ENCODE results near the gene GPR146. TPM values are rescaled to one million over a fixed set of nuclear protein-coding genes. Genes with fewer than 3 reads are reported as not detected.
"Not testable (repeated sequence)": the region's sequence is repeated elsewhere in the genome, so short reads cannot be mapped to it uniquely, and the experiment has no call there.

Gene GPR146
- polyA plus RNA-seq, 1 donor, result 4.0 TPM

GRCh38 chr7:1001069-1001770 lies 43.1 kb upstream of the GPR146 start:
- H3K36me3 ChIP-seq (ENCODE audit: control insufficient read depth, insufficient read depth, low read length); H3K9me3 ChIP-seq (ENCODE audit: control insufficient read depth, low read depth, low read length); H3K4me3 ChIP-seq (ENCODE audit: low read length); H3K4me1 ChIP-seq (ENCODE audit: control insufficient read depth, insufficient read depth, low read length); DNase-seq; H3K27ac ChIP-seq (ENCODE audit: low read length); H3K27me3 ChIP-seq (ENCODE audit: control insufficient read depth, insufficient read depth, low read length): not testable (repeated sequence)
- no CpG with 5 or more reads among the region's 14 CpGs for WGBS (ENCODE audit: insufficient coverage, low lambda C conversion rate)

DNA sequence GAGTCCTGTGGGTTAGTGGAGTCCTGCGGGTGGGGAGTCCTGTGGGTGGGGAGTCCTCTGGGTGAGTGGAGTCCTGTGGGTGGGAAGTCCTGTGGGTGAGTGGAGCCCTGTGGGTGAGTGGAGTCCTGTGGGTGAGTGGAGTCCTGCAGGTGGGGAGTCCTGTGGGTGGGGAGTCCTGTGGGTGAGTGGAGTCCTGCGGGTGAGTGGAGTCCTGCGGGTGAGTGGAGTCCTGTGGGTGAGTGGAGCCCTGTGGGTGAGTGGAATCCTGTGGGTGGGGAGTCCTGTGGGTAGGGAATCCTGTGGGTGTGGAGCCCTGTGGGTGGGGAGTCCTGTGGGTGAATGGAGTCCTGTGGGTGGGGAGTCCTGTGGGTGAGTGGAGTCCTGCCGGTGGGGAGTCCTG lies 42.3 kb upstream of the GPR146 start:
- H3K9me3 ChIP-seq (ENCODE audit: control insufficient read depth, low read depth, low read length); H3K4me1 ChIP-seq (ENCODE audit: control insufficient read depth, insufficient read depth, low read length); H3K27me3 ChIP-seq (ENCODE audit: control insufficient read depth, insufficient read depth, low read length); DNase-seq; H3K4me3 ChIP-seq (ENCODE audit: low read length); H3K27ac ChIP-seq (ENCODE audit: low read length); H3K36me3 ChIP-seq (ENCODE audit: control insufficient read depth, insufficient read depth, low read length): not testable (repeated sequence)
- WGBS (ENCODE audit: insufficient coverage, low lambda C conversion rate), result no CpG with 5 or more reads among the region's 4 CpGs

DNA sequence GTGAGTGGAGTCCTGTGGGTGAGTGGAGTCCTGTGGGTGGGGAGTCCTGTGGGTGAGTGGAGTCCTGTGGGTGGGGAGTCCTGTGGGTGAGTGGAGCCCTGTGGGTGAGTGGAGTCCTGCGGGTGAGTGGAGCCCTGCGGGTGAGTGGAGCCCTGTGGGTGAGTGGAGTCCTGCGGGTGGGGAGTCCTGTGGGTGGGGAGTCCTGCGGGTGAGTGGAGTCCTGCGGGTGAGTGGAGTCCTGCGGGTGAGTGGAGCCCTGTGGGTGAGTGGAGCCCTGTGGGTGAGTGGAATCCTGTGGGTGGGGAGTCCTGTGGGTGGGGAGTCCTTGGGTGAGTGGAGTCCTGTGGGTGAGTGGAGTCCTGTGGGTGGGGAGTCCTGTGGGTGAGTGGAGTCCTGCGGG lies 41.9 kb upstream of the GPR146 start:
- not testable (repeated sequence) for H3K4me1 ChIP-seq (ENCODE audit: control insufficient read depth, insufficient read depth, low read length); DNase-seq; H3K4me3 ChIP-seq (ENCODE audit: low read length); H3K27me3 ChIP-seq (ENCODE audit: control insufficient read depth, insufficient read depth, low read length); H3K9me3 ChIP-seq (ENCODE audit: control insufficient read depth, low read depth, low read length); H3K27ac ChIP-seq (ENCODE audit: low read length); H3K36me3 ChIP-seq (ENCODE audit: control insufficient read depth, insufficient read depth, low read length)
- WGBS (ENCODE audit: insufficient coverage, low lambda C conversion rate), result no CpG with 5 or more reads among the region's 7 CpGs

- Histone ChIP-seq H3K36me3 (ENCODE audit: control insufficient read depth, insufficient read depth, low read length) (peaks cover 7% of the 10 kb centered on the region), H3K27me3 (ENCODE audit: control insufficient read depth, insufficient read depth, low read length) (no peaks in the 10 kb centered on the region), H3K9me3 (ENCODE audit: control insufficient read depth, low read depth, low read length) (peaks cover 4% of the 10 kb centered on the region), H3K4me1 (ENCODE audit: control insufficient read depth, insufficient read depth, low read length) (no peaks in the 10 kb centered on the region), H3K4me3 (ENCODE audit: low read length) (no peak overlapping the region), H3K27ac (ENCODE audit: low read length) (no peak overlapping the region)
- WGBS (ENCODE audit: insufficient coverage, low lambda C conversion rate), result no CpG with 5 or more reads among the region's 32 CpGs
- DNase-seq, result no peak
Observed at GRCh38 chr7:1004018-1004852, 40.1 kb upstream of the GPR146 start.

- no peaks in the 10 kb centered on the region for H3K4me1 ChIP-seq (ENCODE audit: control insufficient read depth, insufficient read depth, low read length)
- no CpG with 5 or more reads among the region's 21 CpGs for WGBS (ENCODE audit: insufficient coverage, low lambda C conversion rate)
- H3K27me3 ChIP-seq (ENCODE audit: control insufficient read depth, insufficient read depth, low read length), result no peaks in the 10 kb centered on the region
- H3K27ac ChIP-seq (ENCODE audit: low read length), result no peak overlapping the region
- H3K4me3 ChIP-seq (ENCODE audit: low read length), result no peak overlapping the region
- no peak for DNase-seq
- peaks cover 12% of the 10 kb centered on the region for H3K36me3 ChIP-seq (ENCODE audit: control insufficient read depth, insufficient read depth, low read length)
- H3K9me3 ChIP-seq (ENCODE audit: control insufficient read depth, low read depth, low read length), result peaks cover 5% of the 10 kb centered on the region
Observed at GRCh38 chr7:1005303-1005702, 39.0 kb upstream of the GPR146 start.

DNA sequence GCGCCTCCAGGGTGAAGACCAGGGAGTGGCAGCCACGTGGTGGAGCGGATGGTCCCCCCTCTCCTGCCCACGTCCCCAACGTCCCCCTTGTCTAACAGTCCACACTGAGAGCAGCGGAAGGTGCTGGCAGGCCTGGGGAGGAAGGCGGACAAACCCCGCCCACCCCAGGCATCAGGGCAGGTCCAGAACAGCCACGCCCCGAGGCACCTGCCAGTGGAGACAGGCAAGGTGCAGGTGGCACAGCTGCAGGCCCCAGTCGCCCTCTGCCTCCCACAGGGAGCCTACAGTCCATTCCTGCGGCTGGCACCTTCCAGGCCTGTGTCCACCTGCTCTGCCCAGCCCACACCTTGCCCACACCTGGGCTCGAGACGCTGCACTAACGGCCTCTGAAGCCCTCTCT lies 36.4 kb upstream of the GPR146 start:
- no peak overlapping the region for H3K27ac ChIP-seq (ENCODE audit: low read length)
- no peaks in the 10 kb centered on the region for H3K27me3 ChIP-seq (ENCODE audit: control insufficient read depth, insufficient read depth, low read length)
- H3K4me3 ChIP-seq (ENCODE audit: low read length), result no peak overlapping the region
- peaks cover 12% of the 10 kb centered on the region for H3K36me3 ChIP-seq (ENCODE audit: control insufficient read depth, insufficient read depth, low read length)
- H3K9me3 ChIP-seq (ENCODE audit: control insufficient read depth, low read depth, low read length), result peaks cover 5% of the 10 kb centered on the region
- no peaks in the 10 kb centered on the region for H3K4me1 ChIP-seq (ENCODE audit: control insufficient read depth, insufficient read depth, low read length)
- no peak for DNase-seq
- WGBS (ENCODE audit: insufficient coverage, low lambda C conversion rate), result no CpG with 5 or more reads among the region's 15 CpGs

- peaks cover 12% of the 10 kb centered on the region for H3K36me3 ChIP-seq (ENCODE audit: control insufficient read depth, insufficient read depth, low read length)
Observed at GRCh38 chr7:1008733-1009363, 35.5 kb upstream of the GPR146 start.

GRCh38 chr7:1009747-1010146 lies 34.6 kb upstream of the GPR146 start:
- peaks cover 12% of the 10 kb centered on the region for H3K36me3 ChIP-seq (ENCODE audit: control insufficient read depth, insufficient read depth, low read length)
- H3K9me3 ChIP-seq (ENCODE audit: control insufficient read depth, low read depth, low read length), result peaks cover 8% of the 10 kb centered on the region
- H3K27ac ChIP-seq (ENCODE audit: low read length), result no peak overlapping the region
- no peaks in the 10 kb centered on the region for H3K27me3 ChIP-seq (ENCODE audit: control insufficient read depth, insufficient read depth, low read length)
- no peak for DNase-seq
- no peaks in the 10 kb centered on the region for H3K4me1 ChIP-seq (ENCODE audit: control insufficient read depth, insufficient read depth, low read length)
- WGBS (ENCODE audit: insufficient coverage, low lambda C conversion rate), result no CpG with 5 or more reads among the region's 22 CpGs
- no peak overlapping the region for H3K4me3 ChIP-seq (ENCODE audit: low read length)

More at GRCh38 chr7:1008733-1009363, 35.5 kb upstream of the GPR146 start:
- no peak overlapping the region for H3K4me3 ChIP-seq (ENCODE audit: low read length)
- 87% methylated on average over 3 of the region's 37 CpGs for WGBS (ENCODE audit: insufficient coverage, low lambda C conversion rate)
- H3K27me3 ChIP-seq (ENCODE audit: control insufficient read depth, insufficient read depth, low read length), result no peaks in the 10 kb centered on the region
- no peak for DNase-seq
- no peak overlapping the region for H3K27ac ChIP-seq (ENCODE audit: low read length)
- H3K4me1 ChIP-seq (ENCODE audit: control insufficient read depth, insufficient read depth, low read length), result no peaks in the 10 kb centered on the region
- H3K9me3 ChIP-seq (ENCODE audit: control insufficient read depth, low read depth, low read length), result peaks cover 5% of the 10 kb centered on the region

DNA sequence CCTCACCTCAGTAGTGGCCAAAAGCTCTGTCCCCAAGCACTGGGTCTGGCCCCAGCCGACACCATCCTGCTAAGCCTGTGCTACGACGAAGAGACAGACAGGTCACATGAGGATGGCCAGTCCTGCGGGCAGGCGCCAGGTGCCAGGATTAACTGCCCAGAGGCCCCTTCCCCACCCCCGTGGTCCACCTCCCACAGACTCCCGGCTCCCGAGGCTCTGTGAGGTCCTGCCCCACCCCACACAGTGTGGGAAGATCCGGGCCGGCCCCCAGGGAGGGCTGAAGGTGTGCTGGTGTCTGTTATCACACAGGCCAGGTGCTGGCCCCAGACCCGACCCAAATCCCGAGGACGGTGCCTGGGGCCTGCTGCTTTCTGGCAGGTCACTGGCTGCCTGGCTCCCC lies 34.1 kb upstream of the GPR146 start:
- H3K27ac ChIP-seq (ENCODE audit: low read length), result no peak overlapping the region
- peaks cover 5% of the 10 kb centered on the region for H3K4me1 ChIP-seq (ENCODE audit: control insufficient read depth, insufficient read depth, low read length)
- no CpG with 5 or more reads among the region's 13 CpGs for WGBS (ENCODE audit: insufficient coverage, low lambda C conversion rate)
- H3K36me3 ChIP-seq (ENCODE audit: control insufficient read depth, insufficient read depth, low read length), result peaks cover 12% of the 10 kb centered on the region
- peaks cover 9% of the 10 kb centered on the region for H3K9me3 ChIP-seq (ENCODE audit: control insufficient read depth, low read depth, low read length)
- no peaks in the 10 kb centered on the region for H3K27me3 ChIP-seq (ENCODE audit: control insufficient read depth, insufficient read depth, low read length)
- no peak for DNase-seq
- no peak overlapping the region for H3K4me3 ChIP-seq (ENCODE audit: low read length)

DNA sequence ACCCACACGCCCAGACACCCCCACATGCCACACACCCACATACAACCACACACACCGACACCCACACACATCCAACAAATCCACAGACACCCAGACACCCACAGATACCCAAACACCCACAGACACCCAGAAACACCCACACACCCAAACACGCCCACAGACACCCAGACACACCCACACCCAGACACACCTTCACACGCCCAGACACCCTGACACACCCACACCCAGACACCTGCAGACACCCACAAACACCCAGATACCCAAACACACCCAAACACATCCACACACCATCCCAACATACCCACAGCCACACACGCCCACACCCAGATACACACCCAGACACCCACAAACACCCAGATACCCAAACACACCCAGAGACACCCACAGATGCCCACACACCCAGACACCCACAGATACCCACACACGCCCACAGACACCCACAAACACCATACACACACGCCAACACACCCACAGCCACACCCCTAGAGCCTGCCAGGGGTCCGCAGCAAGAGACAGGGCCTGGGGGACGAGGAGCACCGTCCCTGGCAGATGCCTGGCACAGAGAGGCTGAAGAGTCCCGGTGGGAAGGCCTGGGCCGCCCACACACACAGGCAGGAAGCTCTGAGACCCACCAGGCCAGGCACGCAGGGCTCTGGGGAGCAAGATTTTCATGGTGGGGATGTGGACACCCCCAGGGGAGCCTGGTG lies 32.9 kb upstream of the GPR146 start:
- Histone ChIP-seq H3K27ac (ENCODE audit: low read length) (no peak overlapping the region), H3K4me3 (ENCODE audit: low read length) (no peak overlapping the region)
- no CpG with 5 or more reads among the region's 13 CpGs for WGBS (ENCODE audit: insufficient coverage, low lambda C conversion rate)

More for the DNA sequence above, 32.9 kb upstream of the GPR146 start:
- peaks cover 14% of the 10 kb centered on the region for H3K4me1 ChIP-seq (ENCODE audit: control insufficient read depth, insufficient read depth, low read length)
- no peak for DNase-seq
- H3K9me3 ChIP-seq (ENCODE audit: control insufficient read depth, low read depth, low read length), result peaks cover 9% of the 10 kb centered on the region
- no peaks in the 10 kb centered on the region for H3K27me3 ChIP-seq (ENCODE audit: control insufficient read depth, insufficient read depth, low read length)
- H3K36me3 ChIP-seq (ENCODE audit: control insufficient read depth, insufficient read depth, low read length), result peaks cover 10% of the 10 kb centered on the region

Measured in large intestine (tissue), 3 donors.